ENCODE data around the gene BHLHE41.

GRCh38 chr12:26172946-26173552 lies 48.2 kb upstream of the BHLHE41 start:
- no peak for TF ChIP-seq CTCF (IDR thresholded peaks at IDR 0.05)
- TF ChIP-seq POLR2A (IDR thresholded peaks at IDR 0.05) = no peak

All from adrenal gland (tissue), 5 donors.